ENCODE results near the gene XRCC5. TPM values are rescaled to one million over a fixed set of nuclear protein-coding genes. Genes with fewer than 3 reads are reported as not detected.
"Not testable (repeated sequence)": the region's sequence is repeated elsewhere in the genome, so short reads cannot be mapped to it uniquely, and the experiment has no call there.

XRCC5 gene
- total RNA-seq, 1 experiment from 2014 or later = 301 TPM

GRCh38 chr2:216192181-216192580, 83.0 kb downstream of the XRCC5 start:
- DNase-seq (ENCODE audit: extremely low read depth, low read depth) = no peak

GRCh38 chr2:216192931-216193330, 83.8 kb downstream of the XRCC5 start:
- DNase-seq (ENCODE audit: extremely low read depth, low read depth) = no peak

GRCh38 chr2:216194013-216194412, 84.9 kb downstream of the XRCC5 start:
- no peak for DNase-seq (ENCODE audit: extremely low read depth, low read depth)

GRCh38 chr2:216194561-216194960, 85.4 kb downstream of the XRCC5 start:
- DNase-seq (ENCODE audit: extremely low read depth, low read depth) = no peak

GRCh38 chr2:216195565-216196029, 86.4 kb downstream of the XRCC5 start:
- no peak for DNase-seq (ENCODE audit: extremely low read depth, low read depth)

GRCh38 chr2:216201692-216202306, 92.7 kb downstream of the XRCC5 start:
- DNase-seq (ENCODE audit: extremely low read depth, low read depth) = no peak

- DNase-seq (ENCODE audit: extremely low read depth, low read depth) = no peak
Measured at GRCh38 chr2:216202626-216203250, 93.6 kb downstream of the XRCC5 start.

- no peak for DNase-seq (ENCODE audit: extremely low read depth, low read depth)
Measured at GRCh38 chr2:216205486-216205885, 96.3 kb downstream of the XRCC5 start.

GRCh38 chr2:216206041-216206703, 97.0 kb downstream of the XRCC5 start:
- DNase-seq (ENCODE audit: extremely low read depth, low read depth) = no peak

GRCh38 chr2:216206821-216207220, 97.7 kb downstream of the XRCC5 start:
- no peak for DNase-seq (ENCODE audit: extremely low read depth, low read depth)

- DNase-seq (ENCODE audit: extremely low read depth, low read depth) = not testable (repeated sequence)
Measured at GRCh38 chr2:216208661-216209060, 99.5 kb downstream of the XRCC5 start.

- no peak for DNase-seq (ENCODE audit: extremely low read depth, low read depth)
Measured at GRCh38 chr2:216210701-216211540, 101.8 kb downstream of the XRCC5 start.

GRCh38 chr2:216211614-216212145, 102.5 kb downstream of the XRCC5 start:
- no peak for DNase-seq (ENCODE audit: extremely low read depth, low read depth)

GRCh38 chr2:216214768-216215167, 105.6 kb downstream of the XRCC5 start:
- DNase-seq (ENCODE audit: extremely low read depth, low read depth) = no peak

GRCh38 chr2:216215658-216216390, 106.7 kb downstream of the XRCC5 start:
- DNase-seq (ENCODE audit: extremely low read depth, low read depth) = peak; percentile 15

GRCh38 chr2:216216951-216217903, 108.1 kb downstream of the XRCC5 start:
- DNase-seq (ENCODE audit: extremely low read depth, low read depth) = peak; percentile 33

- DNase-seq (ENCODE audit: extremely low read depth, low read depth) = no peak
Measured at GRCh38 chr2:216217904-216218260, 108.7 kb downstream of the XRCC5 start.

GRCh38 chr2:216219861-216220260, 110.7 kb downstream of the XRCC5 start:
- DNase-seq (ENCODE audit: extremely low read depth, low read depth) = no peak

GRCh38 chr2:216220976-216221375, 111.8 kb downstream of the XRCC5 start:
- no peak for DNase-seq (ENCODE audit: extremely low read depth, low read depth)

Measured in NCI-H460 (cell line).